HG02885 (cell line): ENCODE data around the gene SCN2B.

Experiments used
- ATAC-seq: cut with Tn5 transposase; IDR thresholded peaks from one replicate; pipeline ENCODE4 v1.9.1; 2021; ENCODE audit warnings: mild to moderate bottlenecking; ENCODE audit not compliant: unreplicated experiment, poor library complexity

The SCN2B gene

GRCh38 chr11:118175031-118175992 lies 1.1 kb downstream of the SCN2B start:
- no peak for ATAC-seq

DNA sequence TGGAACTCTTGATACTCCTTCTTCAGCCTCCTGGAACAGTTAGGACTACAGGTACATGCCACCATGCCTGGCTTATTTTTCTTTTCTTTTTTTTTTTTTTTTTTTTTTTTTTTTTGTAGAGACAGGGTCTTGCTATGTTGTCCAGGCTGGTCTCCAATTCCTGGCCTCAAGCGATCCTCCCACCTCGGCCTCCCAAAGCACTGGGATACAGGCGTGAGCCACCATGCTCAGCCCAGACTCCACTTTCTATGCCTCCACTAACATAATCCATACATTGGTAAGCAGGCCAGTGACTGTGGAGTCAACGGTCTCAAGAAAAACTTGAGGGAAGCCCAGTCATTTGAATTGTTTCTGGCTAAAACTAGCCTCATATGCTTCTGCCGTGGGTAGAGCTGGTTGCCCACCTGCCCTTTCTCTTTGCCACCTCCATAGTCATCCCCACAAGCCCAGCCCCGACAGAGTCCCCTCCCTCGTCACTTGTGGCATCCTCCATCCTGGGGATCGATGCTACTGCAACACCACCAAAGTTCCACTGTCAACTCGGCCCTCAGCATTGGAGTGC lies 2.4 kb downstream of the SCN2B start:
- no peak for ATAC-seq

GRCh38 chr11:118172356-118172755 lies 4.1 kb downstream of the SCN2B start:
- no peak for ATAC-seq

DNA sequence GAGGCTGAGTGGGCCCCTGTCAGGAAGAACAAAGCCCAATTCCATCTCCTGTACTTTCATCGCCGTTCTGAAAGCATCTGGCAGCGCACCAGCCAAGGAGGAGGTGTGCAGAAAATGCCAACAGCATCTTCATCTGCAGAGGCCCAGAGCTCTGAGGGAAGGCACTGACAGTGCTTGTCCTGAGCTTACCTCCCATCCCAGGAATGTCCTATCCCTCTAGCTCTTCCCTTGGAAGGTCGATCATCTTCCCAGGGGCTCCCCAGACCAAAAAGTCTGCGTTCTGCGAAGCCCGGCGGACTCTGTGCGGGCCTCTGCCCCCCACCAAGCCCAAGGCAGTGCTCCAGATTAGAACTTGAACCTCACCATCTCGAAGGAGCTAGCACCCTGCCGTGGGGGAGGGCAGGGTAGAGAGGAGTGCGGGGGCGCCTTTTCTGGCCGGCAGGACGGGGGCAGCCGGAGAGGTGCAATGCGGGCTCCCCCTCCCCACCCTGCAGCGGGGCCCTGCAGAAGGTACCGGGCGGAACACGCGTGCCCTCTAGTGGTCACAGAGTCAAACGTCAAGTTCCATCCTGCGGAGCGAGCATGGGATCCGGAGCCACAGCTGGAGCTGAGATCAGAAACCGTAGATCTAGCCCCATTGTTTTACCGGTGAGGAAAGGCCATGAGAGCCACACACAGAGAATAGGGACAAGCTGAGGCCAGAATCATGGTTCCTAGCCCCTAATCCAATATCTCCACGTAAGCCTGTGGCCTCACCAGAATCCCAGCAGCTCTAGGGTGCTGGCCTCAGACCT lies 5.0 kb downstream of the SCN2B start:
- ATAC-seq, result no peak

DNA sequence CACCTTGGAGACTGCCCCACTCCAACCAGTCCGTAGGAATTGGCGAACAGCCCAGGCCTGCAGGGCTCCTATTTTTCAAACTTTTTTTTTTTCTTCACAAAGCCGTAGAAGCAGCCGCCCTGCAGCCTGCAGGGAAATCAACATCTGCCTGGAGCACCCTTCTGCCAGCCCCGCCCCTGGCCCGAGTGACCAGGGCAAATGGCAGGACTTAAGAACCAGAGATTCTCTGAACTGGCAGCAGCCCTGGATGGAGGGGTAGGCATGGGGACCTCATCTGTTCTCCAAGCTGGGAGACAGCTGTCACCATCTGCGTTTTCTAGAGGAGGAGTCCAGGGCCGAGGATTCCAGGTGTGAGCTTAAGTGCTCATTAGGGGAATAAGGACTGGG lies 5.6 kb downstream of the SCN2B start:
- no peak for ATAC-seq

DNA sequence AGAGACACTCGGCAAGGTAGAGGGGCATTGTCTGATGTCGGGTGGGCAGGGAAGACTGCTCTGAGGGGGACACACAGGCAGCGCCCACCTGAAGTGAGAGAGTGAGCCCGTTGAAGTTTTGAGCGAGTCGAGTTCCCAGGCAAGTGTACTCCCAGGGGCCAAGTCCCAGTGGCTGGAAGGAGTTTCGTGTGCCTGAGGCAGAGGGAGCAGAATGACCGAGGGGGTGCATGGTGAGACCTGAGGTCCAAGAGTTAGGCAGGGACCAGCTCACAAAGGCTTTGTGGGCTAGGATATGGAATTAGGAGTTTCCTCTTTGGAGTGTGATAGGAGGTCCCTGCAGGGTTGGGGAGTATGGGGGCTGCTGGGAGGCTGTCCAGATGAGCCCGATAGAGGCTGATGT lies 6.2 kb downstream of the SCN2B start:
- ATAC-seq, result no peak

DNA sequence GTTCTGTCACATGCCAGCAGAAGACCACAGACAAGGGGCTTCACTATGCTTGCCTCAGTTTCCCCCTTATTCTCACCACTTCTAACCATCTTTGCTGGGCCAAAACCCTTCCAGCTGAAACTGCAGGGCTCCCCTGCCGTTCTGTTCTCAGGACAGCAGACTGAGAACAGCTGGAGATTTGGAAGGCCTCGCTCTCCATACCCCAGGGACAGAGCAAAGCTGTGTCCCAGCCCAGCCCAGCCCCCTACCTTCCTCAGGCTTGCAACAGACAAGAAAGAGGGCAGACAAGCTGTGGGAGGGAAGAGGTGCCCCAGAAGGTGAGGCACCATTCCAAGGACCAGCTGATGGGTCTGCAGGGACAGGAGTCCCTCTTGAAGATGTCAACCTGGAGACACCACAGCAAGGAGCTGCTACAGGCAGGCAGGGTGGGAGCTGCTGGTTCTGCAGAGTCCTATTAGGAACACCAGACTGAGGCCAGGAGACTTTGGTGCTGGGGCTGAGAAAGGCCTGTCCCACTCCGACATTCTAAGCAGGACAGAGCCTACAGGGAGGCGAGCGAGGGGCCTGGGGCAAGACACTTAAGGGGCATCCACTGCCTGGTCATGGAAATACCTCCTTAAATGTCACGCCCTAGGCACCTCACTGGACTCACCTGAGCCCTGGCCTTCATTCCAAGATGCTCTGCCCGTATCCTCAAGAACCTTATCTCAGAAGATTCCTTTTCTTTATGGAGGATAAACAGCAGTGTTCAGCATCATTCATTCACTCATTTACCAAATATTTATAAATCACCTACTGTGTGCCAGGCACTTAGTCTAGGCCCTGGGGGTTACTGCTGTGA lies 6.9 kb downstream of the SCN2B start:
- no peak for ATAC-seq

DNA sequence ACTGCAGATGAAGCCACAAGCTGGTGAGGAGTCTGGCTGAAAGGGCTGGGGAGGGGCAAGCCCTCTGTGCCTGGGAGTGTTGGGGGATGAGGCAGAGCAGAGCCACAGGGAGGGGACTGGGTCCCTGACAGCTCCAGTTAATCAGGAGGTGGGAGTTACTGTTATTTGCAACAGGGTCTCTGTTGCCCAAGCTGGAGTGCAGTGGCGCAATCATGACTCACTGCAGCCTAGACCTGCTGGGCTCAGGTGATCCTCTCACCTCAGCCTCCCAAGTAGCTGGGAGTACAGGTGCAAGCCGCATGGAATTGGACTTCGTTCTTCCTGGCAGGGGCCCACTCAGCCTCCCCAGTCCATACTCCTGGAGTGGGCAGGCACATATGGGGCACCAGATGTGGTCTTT lies 7.7 kb downstream of the SCN2B start:
- ATAC-seq, result no peak

DNA sequence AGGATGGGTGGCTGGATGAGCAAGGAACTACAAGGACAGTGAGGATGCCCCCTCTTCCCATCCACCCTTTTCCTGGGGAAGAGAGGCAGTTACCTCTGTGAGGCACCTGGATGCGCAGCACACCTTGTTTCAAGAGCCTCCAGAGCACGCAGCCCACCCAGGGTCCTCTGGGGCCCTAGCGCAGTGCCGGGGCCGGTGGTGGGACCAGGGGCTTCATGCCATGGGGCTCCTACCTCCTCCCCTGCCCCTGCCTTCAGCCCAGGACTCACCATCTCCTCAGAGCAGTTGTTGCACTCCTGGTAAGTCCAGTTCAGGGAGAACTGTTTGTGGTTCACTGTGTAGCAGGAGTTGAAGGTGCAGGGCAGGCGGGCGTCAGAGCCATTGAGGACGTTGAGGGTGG lies 8.1 kb downstream of the SCN2B start:
- no peak for ATAC-seq

- ATAC-seq, result no peak
Observed at GRCh38 chr11:118167906-118168305, 8.5 kb downstream of the SCN2B start.

DNA sequence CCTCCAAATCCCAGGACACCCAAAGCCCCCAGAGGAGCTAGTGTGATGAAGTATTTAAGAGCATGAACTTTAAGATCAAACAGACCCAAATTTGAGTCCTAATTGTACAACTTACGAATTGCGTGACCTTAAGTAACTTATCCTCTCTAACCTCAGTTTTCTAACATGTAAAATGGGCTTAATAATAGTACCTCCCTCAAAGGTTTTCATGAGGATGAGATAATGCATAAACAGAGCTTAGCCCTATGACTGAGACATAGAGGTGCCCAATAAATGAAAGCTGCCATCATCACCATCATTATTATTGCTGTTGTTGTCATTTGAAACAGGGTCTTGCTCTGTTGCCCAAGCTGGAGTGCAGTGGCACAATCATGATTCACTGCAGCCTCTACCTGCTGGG lies 9.2 kb downstream of the SCN2B start:
- no peak for ATAC-seq

DNA sequence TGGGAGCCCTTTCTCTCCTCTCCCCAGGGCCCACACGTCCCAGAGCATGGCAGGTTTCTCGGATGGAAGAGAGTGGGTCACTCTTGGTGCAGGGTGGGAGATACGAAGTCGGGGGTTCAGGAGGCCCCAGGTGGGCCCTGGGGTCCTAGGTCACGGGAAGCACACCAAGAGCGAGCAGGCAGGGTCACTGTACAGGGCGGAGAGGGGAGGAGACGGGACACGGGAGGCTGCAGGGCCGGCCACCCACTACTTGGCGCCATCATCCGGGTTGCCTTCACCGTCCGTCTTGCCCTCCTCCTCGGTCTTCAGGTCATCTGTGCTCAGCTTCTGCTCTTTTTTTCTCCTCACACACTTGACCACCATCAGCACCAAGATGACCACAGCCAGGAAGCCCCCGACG lies 9.8 kb downstream of the SCN2B start:
- no peak for ATAC-seq

GRCh38 chr11:118164885-118165284 lies 11.6 kb downstream of the SCN2B start:
- ATAC-seq, result no peak

DNA sequence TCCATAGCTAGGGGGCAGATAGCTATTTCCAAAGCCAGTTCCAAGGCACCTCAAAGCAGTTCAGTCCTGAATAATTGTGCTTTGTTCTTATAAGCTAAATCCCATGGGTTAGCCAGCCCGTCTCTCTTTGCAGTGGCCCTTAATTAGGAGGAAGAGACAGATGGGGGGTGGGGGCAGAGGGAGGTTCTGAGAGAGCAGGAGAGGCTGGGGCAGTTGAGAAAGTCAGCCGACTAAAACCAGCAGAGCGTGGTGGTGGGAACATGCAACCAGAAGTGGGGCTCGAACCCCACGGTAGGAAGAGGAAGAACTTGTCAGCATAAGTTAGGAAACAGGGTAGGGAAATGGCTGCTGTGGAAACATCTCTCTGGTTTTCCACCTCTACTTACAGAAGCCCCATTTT lies 12.9 kb downstream of the SCN2B start:
- no peak for ATAC-seq

- no peak for ATAC-seq
Observed at GRCh38 chr11:118162846-118163245, 13.6 kb downstream of the SCN2B start.

- ATAC-seq, result no peak
Observed at GRCh38 chr11:118161786-118162185, 14.7 kb downstream of the SCN2B start.

DNA sequence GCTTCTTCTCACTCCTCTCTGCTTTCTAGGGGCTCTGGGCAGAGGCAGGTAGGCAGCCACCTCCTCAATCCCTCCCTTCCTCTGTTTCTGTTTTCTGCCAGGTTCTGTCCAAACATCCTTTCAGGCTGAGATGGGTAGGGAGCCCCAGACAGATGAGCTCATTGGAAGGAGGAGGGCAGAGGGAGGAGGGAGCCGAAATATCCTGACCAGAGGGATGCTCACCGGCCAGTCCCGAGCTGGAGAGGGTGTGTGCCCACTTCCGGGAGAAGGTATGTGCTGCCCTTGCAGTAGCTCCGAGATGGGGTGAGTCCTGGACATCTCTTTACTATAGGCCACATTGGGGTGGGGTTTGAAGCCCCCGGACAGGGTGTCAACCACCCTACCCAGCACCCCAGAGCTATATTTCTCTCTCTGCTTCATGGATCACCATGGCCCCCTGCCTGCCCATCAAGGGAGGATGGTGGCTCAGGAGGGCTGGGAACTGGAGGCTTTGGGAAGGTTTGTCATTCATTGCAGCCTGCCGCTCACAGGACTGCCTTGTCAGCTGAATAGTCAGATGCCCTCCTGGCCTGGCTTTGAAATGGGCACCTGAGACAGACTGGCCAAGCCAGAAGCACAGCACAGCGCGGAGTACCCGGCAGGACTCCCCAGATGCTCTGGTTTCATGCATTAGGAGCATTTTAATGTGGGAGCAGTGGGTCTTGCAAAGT lies 19.1 kb downstream of the SCN2B start:
- ATAC-seq, result no peak

GRCh38 chr11:118156531-118157185 lies 19.8 kb downstream of the SCN2B start:
- no peak for ATAC-seq
